Prostate gland (tissue), 2 donors: ENCODE measurements around the gene MRPS9. TPM values are rescaled to one million over a fixed set of nuclear protein-coding genes. Genes with fewer than 3 reads are reported as not detected.

Source experiments
- DNase-seq: peaks from one replicate; pipeline ENCODE4 v3.0.0-alpha.2; 2019; ENCODE audit warnings: low spot score
- H3K27ac ChIP-seq, 2 donors: fragments of 200-600 bp; sonication (generic); 2 replicates each; pipeline ENCODE4 v1.5.1; 2017 to 2019
- H3K27me3 ChIP-seq: fragments of 200-600 bp; sonication (generic); replicated peaks from 2 replicates; pipeline ENCODE4 v1.5.1; 2019; ENCODE audit not compliant: insufficient read depth
- H3K36me3 ChIP-seq, 2 donors: fragments of 200-600 bp; sonication (generic); 1 replicate in 1 of 2; 2 replicates in 1 of 2; pipeline versions ENCODE4 v1.5.1 to v1.8.1; 2017 to 2019
- H3K4me1 ChIP-seq: fragments of 200-600 bp; sonication (generic); replicated peaks from 2 replicates; pipeline ENCODE4 v1.5.1; 2019
- H3K4me3 ChIP-seq, 2 donors: fragments of 200-600 bp; sonication (generic); 2 replicates each; pipeline ENCODE4 v1.5.1; 2017 to 2019
- H3K9me3 ChIP-seq: fragments of 200-600 bp; sonication (generic); 2 replicates; pipeline ENCODE4 v1.5.1; 2017
- CTCF ChIP-seq, 4 experiments: fragments of 200-600 bp in 2 of 4; fragments of 450-650 bp in 2 of 4; sonication (generic) in 2 of 4; IDR thresholded peaks; 1 replicate in 3 of 4; 2 replicates in 1 of 4; pipeline ENCODE4 v1.5.1; 2016 to 2019; ENCODE audit warnings: antibody characterized with exemption in 4 of 4, mild to moderate bottlenecking in 2 of 4, moderate library complexity in 2 of 4
- POLR2A ChIP-seq: fragments of 450-650 bp; IDR thresholded peaks from one replicate; pipeline ENCODE4 v1.6.1; 2016; ENCODE audit warnings: antibody characterized with exemption, mild to moderate bottlenecking
- POLR2AphosphoS5 ChIP-seq: sonication (generic); formaldehyde crosslinking; IDR thresholded peaks from one replicate; pipeline ENCODE4 v1.6.1; 2017; ENCODE audit warnings: antibody characterized with exemption
- WGBS: methylation state at CpG from one replicate; pipeline ENCODE4 v1.1.5; 2018; 5-methylcytosine and 5-hydroxymethylcytosine counted together
- intact Hi-C: fragments of 100-400 bp; cut with DNase I; formaldehyde crosslinking; loops from one replicate; pipeline ENCODE4 v1.14.2; 2022
- total RNA-seq, 2 donors: library from RNA; depleted of rRNA; stranded (reverse); fragments of >200 nt; gene quantifications; one replicate each; pipeline ENCODE4 v1.1.0, GENCODE V29; 2016

Gene MRPS9
- total RNA-seq, 2 donors from 2014 or later = 18.1 to 24.9 TPM

GRCh38 chr2:105082107-105082506 is 44.2 kb downstream of the MRPS9 start:
- 80% methylated on average over 8 of the region's 8 CpGs for WGBS
- intact Hi-C loops = no loop called here
- no peak for TF ChIP-seq CTCF (IDR thresholded peaks at IDR 0.05)
- TF ChIP-seq POLR2AphosphoS5 = no peak
- TF ChIP-seq POLR2A = no peak

GRCh38 chr2:105085525-105085924 is 47.7 kb downstream of the MRPS9 start:
- TF ChIP-seq CTCF (IDR thresholded peaks at IDR 0.05) (no peak), POLR2AphosphoS5 (no peak), POLR2A (no peak)
- no peak for DNase-seq
- Histone ChIP-seq H3K36me3 (no peaks in the 10 kb centered on the region), H3K4me1 (no peaks in the 10 kb centered on the region), H3K27ac (no peak overlapping the region), H3K9me3 (no peaks in the 10 kb centered on the region), H3K27me3 (no peaks in the 10 kb centered on the region), H3K4me3 (no peak overlapping the region)
- intact Hi-C loops = no loop called here
- WGBS = 93% methylated on average over 1 of the region's 1 CpG

More at GRCh38 chr2:105082107-105082506, 44.2 kb downstream of the MRPS9 start:
- Histone ChIP-seq H3K27ac (no peak overlapping the region), H3K4me3 (no peak overlapping the region), H3K9me3 (no peaks in the 10 kb centered on the region), H3K4me1 (no peaks in the 10 kb centered on the region), H3K27me3 (no peaks in the 10 kb centered on the region), H3K36me3 (no peaks in the 10 kb centered on the region)
- DNase-seq = no peak

- no peak overlapping the region for H3K4me3 ChIP-seq
- H3K4me1 ChIP-seq = no peaks in the 10 kb centered on the region
- H3K27me3 ChIP-seq = no peaks in the 10 kb centered on the region
- 48% methylated on average over 1 of the region's 1 CpG for WGBS
- no peak for TF ChIP-seq POLR2AphosphoS5
- no peak for TF ChIP-seq POLR2A
- no peak for TF ChIP-seq CTCF (IDR thresholded peaks at IDR 0.05)
- intact Hi-C loops = no loop called here
- no peak overlapping the region for H3K27ac ChIP-seq
- no peaks in the 10 kb centered on the region for H3K9me3 ChIP-seq
- no peaks in the 10 kb centered on the region for H3K36me3 ChIP-seq
- DNase-seq = no peak
Observed at GRCh38 chr2:105087273-105087672, 49.4 kb downstream of the MRPS9 start.

GRCh38 chr2:105090091-105090490 is 52.2 kb downstream of the MRPS9 start:
- intact Hi-C loops = no loop called here
- no peaks in the 10 kb centered on the region for H3K27me3 ChIP-seq
- no peaks in the 10 kb centered on the region for H3K9me3 ChIP-seq
- no peak overlapping the region for H3K4me3 ChIP-seq
- DNase-seq = no peak
- TF ChIP-seq POLR2AphosphoS5 (no peak), POLR2A (no peak), CTCF (IDR thresholded peaks at IDR 0.05) (no peak)
- WGBS = 89% methylated on average over 5 of the region's 5 CpGs
- H3K36me3 ChIP-seq = no peaks in the 10 kb centered on the region
- no peak overlapping the region for H3K27ac ChIP-seq
- no peaks in the 10 kb centered on the region for H3K4me1 ChIP-seq

DNA sequence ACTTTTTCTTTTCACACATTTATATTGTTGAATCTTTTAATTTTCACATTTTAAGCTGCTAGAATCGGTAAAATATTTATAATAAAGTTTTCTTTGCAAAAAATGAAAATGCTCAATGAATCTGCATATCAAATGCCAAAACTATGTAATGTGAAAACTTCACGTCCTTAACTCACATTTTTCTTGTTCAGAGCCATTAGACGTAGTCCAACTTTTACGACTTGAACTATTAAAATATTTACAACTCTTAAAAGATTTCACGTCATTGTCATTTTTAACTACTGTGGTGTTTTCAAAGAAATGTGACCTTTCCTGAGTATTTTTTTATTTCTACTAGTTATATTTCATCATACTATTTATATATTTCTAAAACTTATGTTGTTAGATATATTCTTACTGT is 54.9 kb downstream of the MRPS9 start:
- no peak for DNase-seq
- no peaks in the 10 kb centered on the region for H3K27me3 ChIP-seq
- intact Hi-C loops = no loop called here
- 41% methylated on average over 5 of the region's 5 CpGs for WGBS
- H3K4me1 ChIP-seq = no peaks in the 10 kb centered on the region
- no peaks in the 10 kb centered on the region for H3K36me3 ChIP-seq
- TF ChIP-seq CTCF (IDR thresholded peaks at IDR 0.05) (no peak), POLR2A (no peak), POLR2AphosphoS5 (no peak)
- H3K9me3 ChIP-seq = no peaks in the 10 kb centered on the region
- no peak overlapping the region for H3K27ac ChIP-seq
- H3K4me3 ChIP-seq = no peak overlapping the region
